Caco-2 (cell line): ENCODE measurements around the gene MTHFSD. TPM values are rescaled to one million over a fixed set of nuclear protein-coding genes. Genes with fewer than 3 reads are reported as not detected.

Source experiments
- BruUV-seq: library from RNA; stranded (reverse); fragments of 400-500 nt; replicated peaks from 2 replicates; lab custom pipeline; 2021; lab: Mats Ljungman, UMichigan
- CTCF ChIA-PET: fragments of 300-600 bp; sonication (Branson Sonifier 250); formaldehyde crosslinking; loops from one replicate; lab custom pipeline; 2022; ENCODE audit warnings: antibody characterized with exemption; lab: Charles Lee
- POLR2A ChIA-PET: fragments of 300-600 bp; sonication (Branson Sonifier 250); formaldehyde crosslinking; loops from one replicate; lab custom pipeline; 2022; ENCODE audit warnings: antibody characterized with exemption; lab: Charles Lee
- DNase-seq, 2 experiments: peaks; one replicate each; pipeline versions ENCODE4 v3.0.0 to v3.0.0-alpha.2; 2020 to 2022
- H3K27me3 ChIP-seq: replicated peaks from 2 replicates; pipeline ENCODE4 v1.6.0; 2011; ENCODE audit warnings: low read length; ENCODE audit not compliant: control insufficient read depth, insufficient read depth
- H3K36me3 ChIP-seq: 2 replicates; pipeline ENCODE4 v1.5.1; 2011; ENCODE audit warnings: low read length; ENCODE audit not compliant: control insufficient read depth, insufficient read depth
- H3K4me1 ChIP-seq: fragments of 250-450 bp; sonication (Bioruptor Pico); 2 replicates; pipeline ENCODE4 v1.5.1; 2020; ENCODE audit warnings: mild to moderate bottlenecking
- H3K4me3 ChIP-seq: 2 replicates; pipeline ENCODE4 v1.5.1; 2011; ENCODE audit warnings: low read depth, mild to moderate bottlenecking, control low read depth, low read length
- H3K9me3 ChIP-seq: fragments of 250-450 bp; sonication (Bioruptor Pico); 2 replicates; pipeline ENCODE4 v1.5.1; 2020; ENCODE audit warnings: mild to moderate bottlenecking, moderate library complexity
- H3K27ac Mint-ChIP-seq: one replicate; pipeline ENCODE4 v1.8.0; 2022; ENCODE audit warnings: mixed read lengths; ENCODE audit not compliant: unreplicated experiment
- H3K27me3 Mint-ChIP-seq: one replicate; pipeline ENCODE4 v1.8.0; 2022; ENCODE audit warnings: mixed read lengths; ENCODE audit not compliant: insufficient read depth, unreplicated experiment
- H3K36me3 Mint-ChIP-seq: one replicate; pipeline ENCODE4 v1.8.0; 2022; ENCODE audit warnings: mild to moderate bottlenecking, mixed read lengths; ENCODE audit not compliant: insufficient read depth, unreplicated experiment
- H3K4me1 Mint-ChIP-seq: one replicate; pipeline ENCODE4 v1.8.0; 2022; ENCODE audit warnings: low read depth, mixed read lengths; ENCODE audit not compliant: unreplicated experiment
- H3K4me3 Mint-ChIP-seq: one replicate; pipeline ENCODE4 v1.8.0; 2022; ENCODE audit warnings: mild to moderate bottlenecking, moderate library complexity, mixed read lengths; ENCODE audit not compliant: unreplicated experiment
- H3K9me3 Mint-ChIP-seq: one replicate; pipeline ENCODE4 v1.8.0; 2022; ENCODE audit warnings: mixed read lengths; ENCODE audit not compliant: unreplicated experiment
- CTCF ChIP-seq, 2 experiments: fragments of 200-600 bp in 1 of 2; IDR thresholded peaks; 1 replicate in 1 of 2; 2 replicates in 1 of 2; pipeline versions ENCODE4 v1.5.1 to v1.8.0; 2011 to 2022; ENCODE audit warnings: antibody characterized with exemption in 1 of 2, control low read depth in 1 of 2, inconsistent platforms in 1 of 2, low read depth in 1 of 2, low read length in 1 of 2, mild to moderate bottlenecking in 1 of 2, moderate library complexity in 1 of 2; ENCODE audit not compliant: insufficient read depth in 1 of 2, severe bottlenecking in 1 of 2, unreplicated experiment in 1 of 2
- intact Hi-C: fragments of 100-400 bp; cut with micrococcal nuclease; formaldehyde crosslinking; loops from one replicate; pipeline ENCODE4 v1.10.0; 2022; ENCODE audit not compliant: unreplicated experiment
- total RNA-seq: library from RNA; stranded (reverse); gene quantifications from 2 replicates; pipeline ENCODE4 v1.2.3, GENCODE V29; 2022

Gene MTHFSD
- total RNA-seq, 1 experiment from 2014 or later, result 33.0 TPM

GRCh38 chr16:86569701-86570447, 14.8 kb upstream of the MTHFSD start:
- Mint-ChIP-seq H3K9me3 (no peaks in the 10 kb centered on the region), H3K4me3 (no peak overlapping the region), H3K36me3 (no peaks in the 10 kb centered on the region), H3K27me3 (peaks cover 2% of the 10 kb centered on the region), H3K27ac (no peak overlapping the region), H3K4me1 (peaks cover 6% of the 10 kb centered on the region)
- TF ChIP-seq CTCF (IDR thresholded peaks at IDR 0.05; ENCODE audit: insufficient read depth in 1 of 2, low read depth in 1 of 2, low read length in 1 of 2, severe bottlenecking in 1 of 2, unreplicated experiment in 1 of 2), result no peak
- peaks cover 5% of the 10 kb centered on the region; the same call in 1 of the 2 replicates for H3K4me1 ChIP-seq
- ChIA-PET POLR2A (interaction anchor here (0.6 kb wide), 1 partner anchor 54 kb away, joined by 11 read pairs; no protein-coding TSS in a partner anchor), CTCF (no interaction called here)
- H3K4me3 ChIP-seq, result no peak overlapping the region
- no peak for DNase-seq
- H3K9me3 ChIP-seq, result no peaks in the 10 kb centered on the region
- H3K36me3 ChIP-seq, result no peaks in the 10 kb centered on the region
- intact Hi-C loops, result no loop called here
- H3K27me3 ChIP-seq, result no peaks in the 10 kb centered on the region
- BruUV-seq, result no TSS peak

- Histone ChIP-seq H3K4me1 (peaks cover 5% of the 10 kb centered on the region; the same call in 1 of the 2 replicates), H3K36me3 (no peaks in the 10 kb centered on the region), H3K4me3 (no peak overlapping the region), H3K9me3 (no peaks in the 10 kb centered on the region), H3K27me3 (no peaks in the 10 kb centered on the region)
- Mint-ChIP-seq H3K27me3 (peaks cover 6% of the 10 kb centered on the region), H3K36me3 (peaks cover 2% of the 10 kb centered on the region), H3K27ac (no peak overlapping the region), H3K4me3 (no peak overlapping the region), H3K4me1 (peaks cover 12% of the 10 kb centered on the region), H3K9me3 (no peaks in the 10 kb centered on the region)
- no peak for TF ChIP-seq CTCF (IDR thresholded peaks at IDR 0.05; ENCODE audit: insufficient read depth in 1 of 2, low read depth in 1 of 2, low read length in 1 of 2, severe bottlenecking in 1 of 2, unreplicated experiment in 1 of 2)
- CTCF ChIA-PET, result no interaction called here
- POLR2A ChIA-PET, result interaction anchor here (0.6 kb wide), 1 partner anchor 55 kb away, joined by 11 read pairs; no protein-coding TSS in a partner anchor
- intact Hi-C loops, result no loop called here
- no peak for DNase-seq
- no TSS peak for BruUV-seq
These were observed 13.9 kb upstream of the MTHFSD start for GRCh38 chr16:86568677-86569623.
